Epithelial cell of umbilical artery (primary cell): ENCODE measurements around the gene WBP2NL. TPM values are rescaled to one million over a fixed set of nuclear protein-coding genes. Genes with fewer than 3 reads are reported as not detected.

Source experiments
- total RNA-seq: library from RNA; depleted of rRNA; stranded (reverse); fragments of >200 nt; gene quantifications from 2 replicates; pipeline ENCODE4 v1.2.3, GENCODE V29; 2014

WBP2NL gene, protein sequence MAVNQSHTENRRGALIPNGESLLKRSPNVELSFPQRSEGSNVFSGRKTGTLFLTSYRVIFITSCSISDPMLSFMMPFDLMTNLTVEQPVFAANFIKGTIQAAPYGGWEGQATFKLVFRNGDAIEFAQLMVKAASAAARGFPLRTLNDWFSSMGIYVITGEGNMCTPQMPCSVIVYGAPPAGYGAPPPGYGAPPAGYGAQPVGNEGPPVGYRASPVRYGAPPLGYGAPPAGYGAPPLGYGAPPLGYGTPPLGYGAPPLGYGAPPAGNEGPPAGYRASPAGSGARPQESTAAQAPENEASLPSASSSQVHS
- total RNA-seq, result under 0.01 and 0.15 TPM in 2 replicates

DNA sequence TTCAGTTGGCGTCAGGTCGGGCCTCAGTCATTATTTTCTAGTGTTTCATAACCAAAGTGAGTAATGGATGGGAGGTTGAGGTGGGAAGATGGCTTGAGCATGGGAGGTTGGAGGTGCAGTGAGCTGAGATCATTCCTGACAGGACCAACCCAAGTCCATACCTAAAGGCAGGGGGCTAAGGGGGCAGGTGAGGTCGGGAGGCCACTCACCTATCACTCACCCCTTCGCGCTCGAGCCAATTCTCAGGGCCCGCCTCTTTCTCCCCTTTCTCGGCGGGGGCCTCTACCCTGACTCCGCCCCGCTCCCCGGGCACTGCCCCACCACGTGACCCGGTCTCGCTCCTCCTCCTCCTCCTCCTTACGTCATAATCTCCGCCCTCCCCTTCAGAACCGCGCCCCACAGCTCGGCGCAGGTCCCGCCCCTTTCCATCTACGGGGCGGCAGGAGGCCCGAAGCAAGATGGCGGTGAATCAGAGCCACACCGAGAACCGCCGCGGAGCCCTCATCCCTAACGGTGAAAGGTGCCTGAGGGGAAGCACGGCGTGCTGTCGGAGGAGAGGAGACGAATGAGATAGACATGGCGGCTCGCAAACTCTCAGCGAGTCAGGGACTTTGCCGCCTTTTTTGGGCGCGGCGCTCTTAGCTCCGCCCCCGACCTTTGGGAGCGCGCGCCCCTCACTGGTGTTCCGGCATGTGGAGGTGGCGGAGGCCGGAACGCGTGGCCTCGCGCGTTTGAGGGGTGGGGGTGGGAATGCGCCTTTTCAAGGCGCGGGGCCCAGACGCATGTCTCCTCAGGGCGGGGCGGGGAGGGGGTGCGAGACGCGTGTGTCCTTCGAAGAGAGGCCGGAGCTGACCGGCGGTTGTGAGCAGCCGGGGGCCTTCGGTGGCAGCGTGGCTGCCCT is at the start of gene WBP2NL:
TSS of gene WBP2NL (plus strand) at position 428 of the 901 bp plus-strand sequence. CDS start at position 459, 31 bp downstream.

DNA sequence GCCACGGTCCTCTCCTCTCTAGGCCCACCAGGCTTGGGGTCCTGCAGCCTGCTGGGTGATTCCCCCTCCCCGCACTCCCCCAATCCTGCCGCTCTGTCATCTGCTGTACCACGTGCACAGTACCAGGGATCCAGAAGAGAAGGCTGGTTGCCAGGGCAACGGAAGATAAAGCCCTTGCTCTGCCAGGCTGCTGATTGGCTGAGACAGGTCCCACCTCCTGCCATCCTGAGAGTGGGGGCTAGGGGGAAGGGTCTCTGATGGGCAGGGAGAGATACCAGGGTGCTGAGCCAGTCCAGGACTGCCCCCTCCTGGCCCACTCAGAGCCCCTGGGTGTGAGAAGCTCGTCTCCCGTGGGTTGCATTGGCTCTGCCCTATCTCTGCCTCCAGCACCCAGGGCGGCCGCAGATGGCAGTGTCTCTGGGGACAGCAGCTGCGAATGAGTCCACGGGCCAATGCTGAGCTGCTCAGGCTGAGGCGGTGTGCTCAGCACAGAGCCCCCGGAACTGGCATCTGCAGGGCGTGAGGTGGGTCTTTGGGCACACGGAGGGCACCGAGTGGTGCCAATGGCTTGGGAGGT is 46.6 kb upstream of the WBP2NL start, which contains the start of gene SMIM45:
TSS of gene SMIM45 (plus strand) at position 253 of the 577 bp plus-strand sequence.

DNA sequence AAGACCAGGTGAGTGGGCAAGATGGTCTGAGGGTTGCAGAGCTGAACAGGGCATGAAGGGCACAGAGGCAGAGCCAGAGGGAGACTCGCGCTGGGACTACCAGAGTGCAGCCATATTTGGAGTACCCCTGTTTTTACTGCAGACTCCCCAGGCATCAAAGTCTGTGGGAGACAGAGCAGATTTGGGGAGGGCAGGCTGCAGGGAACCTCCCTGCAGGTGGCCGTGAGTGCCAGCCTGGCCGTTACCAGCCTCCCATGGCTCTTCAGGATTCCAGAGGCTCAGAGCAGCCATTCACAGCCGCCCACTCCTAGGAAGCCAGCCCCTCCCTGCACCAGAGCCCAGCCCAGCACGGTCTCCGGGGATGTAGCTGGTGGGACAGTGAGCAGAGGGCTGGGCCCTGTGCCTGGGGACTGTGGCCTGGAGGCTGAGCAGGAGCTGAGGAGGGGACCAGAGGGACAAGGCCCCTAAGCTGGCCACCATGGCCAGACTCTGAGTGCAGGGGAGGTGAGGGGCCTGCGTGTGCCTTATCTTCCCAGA is 29.4 kb upstream of the WBP2NL start, which contains the start of gene SEPTIN3:
TSS of gene SEPTIN3 (plus strand) at position 334 of the 537 bp plus-strand sequence. CDS start 2,050 bp downstream, outside the sequence.

DNA sequence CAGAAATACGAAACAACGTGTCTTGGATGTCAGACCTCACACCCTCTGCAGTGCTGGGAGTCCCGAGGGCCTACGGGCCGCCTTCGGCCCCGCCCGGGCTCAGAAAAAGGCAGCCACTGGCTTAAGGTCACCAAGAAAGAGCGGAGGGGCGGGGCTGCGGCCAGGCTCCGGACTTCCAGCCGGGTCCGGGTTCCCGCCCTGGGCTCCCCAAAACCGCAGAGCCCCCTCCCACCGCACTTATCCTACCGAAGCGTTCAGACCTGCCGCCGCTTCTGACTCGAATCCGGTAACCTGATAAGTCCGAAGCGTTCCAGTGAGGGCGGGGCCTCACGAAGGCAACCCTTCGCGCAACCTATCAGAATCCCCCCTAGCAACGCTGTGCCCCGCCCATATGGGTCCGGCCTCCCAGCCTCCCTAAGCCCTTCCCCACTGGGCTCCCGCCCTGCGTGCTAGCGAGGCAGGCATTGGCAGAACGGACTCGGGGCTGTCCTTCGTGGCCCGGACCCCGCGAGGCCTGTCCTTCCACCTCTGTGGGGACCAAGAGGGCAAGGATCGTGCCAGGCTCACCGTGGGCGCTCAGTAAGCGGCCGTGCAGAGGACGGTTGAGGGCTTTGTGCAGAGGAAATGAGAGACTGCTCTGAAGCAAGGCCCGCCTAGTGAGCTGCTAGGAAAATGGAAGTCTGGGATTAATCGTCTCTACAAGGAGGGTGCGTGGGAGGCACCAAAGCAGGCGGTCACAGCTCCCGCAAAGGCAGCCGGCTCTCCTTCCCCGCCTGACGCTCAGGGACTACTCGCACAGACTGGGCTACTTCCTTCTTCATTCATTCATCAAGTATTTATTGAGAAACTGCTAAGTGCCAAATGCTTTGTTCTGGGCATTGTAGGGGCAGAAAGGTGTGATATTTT is 72.2 kb downstream of the WBP2NL start, which contains the start of gene NAGA:
TSS of gene NAGA (minus strand) at position 296 of the 906 bp plus-strand sequence. CDS start 515 bp downstream, outside the sequence.

DNA sequence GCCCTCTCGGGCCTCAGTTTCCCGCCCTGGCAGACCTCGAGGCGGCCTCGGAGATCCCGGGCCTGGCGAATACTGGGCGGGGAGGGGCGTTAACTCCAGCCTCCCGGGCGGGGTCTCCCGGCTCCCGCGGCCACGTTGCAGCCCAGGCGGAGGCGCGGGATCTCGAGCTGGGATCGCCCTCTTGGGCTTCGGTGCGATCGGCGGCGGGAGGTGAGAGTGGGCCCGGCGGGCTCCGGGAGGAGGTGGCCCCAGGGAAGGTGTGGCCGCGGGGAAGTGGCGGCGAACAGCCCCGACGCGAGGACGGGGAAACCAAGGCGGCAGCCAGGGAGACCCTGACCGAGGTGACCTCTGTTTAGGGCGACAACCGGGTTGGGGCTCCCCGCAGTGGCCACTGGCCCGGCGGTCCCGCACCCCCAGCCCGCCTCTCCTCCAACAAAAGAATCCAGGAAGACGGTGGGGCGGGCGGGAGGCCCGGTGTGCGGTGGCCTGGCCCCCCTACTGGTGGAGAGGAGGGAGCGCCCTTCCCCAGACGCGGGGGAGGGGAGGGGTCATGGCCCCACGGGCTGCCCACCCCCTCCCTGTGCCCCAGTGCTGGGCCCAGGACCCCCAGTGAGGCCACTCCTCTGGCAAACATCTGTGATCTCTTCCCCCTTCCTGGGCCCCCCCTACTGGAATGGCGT is 75.7 kb downstream of the WBP2NL start, which contains the start of gene PHETA2:
TSS of gene PHETA2 (plus strand) at position 117 of the 680 bp plus-strand sequence. CDS start 3,046 bp downstream, outside the sequence.

Other genes with a start within 250 kb of the WBP2NL start
- gene CCDC134, start 198.1 kb upstream of the WBP2NL start, total RNA-seq, result 5.2 and 8.4 TPM in 2 replicates
- gene SREBF2, start 165.7 kb upstream of the WBP2NL start, total RNA-seq, result 39.5 and 40.0 TPM in 2 replicates
- gene SHISA8, start 83.7 kb upstream of the WBP2NL start, total RNA-seq, result not detected in 2 replicates
- gene TNFRSF13C, start 72.0 kb upstream of the WBP2NL start, total RNA-seq, result 0.15 TPM in 1 of 2 replicates, not detected in the other
- 19.8 and 32.7 TPM in 2 replicates for gene CENPM, start 51.6 kb upstream of the WBP2NL start, total RNA-seq
- gene SEPTIN3, start 29.3 kb upstream of the WBP2NL start, total RNA-seq, result 0.15 TPM in 1 of 2 replicates, not detected in the other
- gene NAGA, start 72.0 kb downstream of the WBP2NL start, total RNA-seq, result 37.4 and 49.1 TPM in 2 replicates
- 16.9 and 26.6 TPM in 2 replicates for gene PHETA2, start 75.5 kb downstream of the WBP2NL start, total RNA-seq
- gene SMDT1, start 80.9 kb downstream of the WBP2NL start, total RNA-seq, result 5.2 and 6.7 TPM in 2 replicates
- gene NDUFA6, start 92.0 kb downstream of the WBP2NL start, total RNA-seq, result 58.5 and 74.8 TPM in 2 replicates
- gene CYP2D6, start 132.0 kb downstream of the WBP2NL start, total RNA-seq, result not detected in 2 replicates